COLO668 (cell line): Measurements from ENCODE around the gene NR2C2.

Experiments
- DNase-seq: peaks from one replicate; lab custom pipeline; 2025; ENCODE audit not compliant: unreplicated experiment; lab: John Stamatoyannopoulos, UW

The NR2C2 gene

DNA sequence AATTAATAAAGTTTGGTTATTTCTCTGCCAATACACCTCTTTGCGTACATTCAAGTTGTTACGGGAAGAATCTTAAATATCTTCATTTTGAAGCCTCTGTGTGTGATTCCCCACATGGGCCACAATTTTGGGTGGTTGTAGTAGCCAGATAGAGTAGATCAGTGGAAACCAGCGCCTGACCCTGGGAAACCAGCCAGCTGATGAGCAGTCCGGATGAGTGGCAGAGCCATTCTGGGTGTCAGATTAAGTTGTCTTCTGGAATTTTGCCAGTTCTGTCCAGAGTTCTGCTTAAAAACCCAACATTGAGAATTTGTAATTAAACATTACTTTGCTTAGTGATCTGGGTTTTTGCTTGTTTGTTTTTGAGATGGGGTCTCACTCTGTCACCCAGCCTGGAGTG lies 68.1 kb downstream of the NR2C2 start:
- DNase-seq, result no peak

DNA sequence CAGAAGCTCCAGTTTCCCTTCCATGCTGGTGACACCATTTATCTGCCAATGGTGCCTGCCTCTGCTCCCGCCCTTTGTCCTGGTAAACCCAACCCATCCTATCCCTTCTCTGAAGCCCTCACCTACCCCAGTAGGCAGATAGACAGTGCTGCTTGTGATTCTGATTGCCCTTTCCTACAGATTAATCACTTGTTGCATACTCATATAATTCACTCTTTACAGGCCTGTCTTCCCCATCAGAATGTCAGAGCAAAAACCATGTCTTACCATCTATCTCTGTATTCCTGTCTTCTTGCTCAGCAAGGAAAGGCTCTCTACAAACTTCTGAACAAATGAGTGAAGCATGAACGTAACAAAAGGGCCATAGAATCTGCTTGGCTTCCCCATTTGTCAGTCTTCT lies 69.8 kb downstream of the NR2C2 start:
- DNase-seq, result no peak

DNA sequence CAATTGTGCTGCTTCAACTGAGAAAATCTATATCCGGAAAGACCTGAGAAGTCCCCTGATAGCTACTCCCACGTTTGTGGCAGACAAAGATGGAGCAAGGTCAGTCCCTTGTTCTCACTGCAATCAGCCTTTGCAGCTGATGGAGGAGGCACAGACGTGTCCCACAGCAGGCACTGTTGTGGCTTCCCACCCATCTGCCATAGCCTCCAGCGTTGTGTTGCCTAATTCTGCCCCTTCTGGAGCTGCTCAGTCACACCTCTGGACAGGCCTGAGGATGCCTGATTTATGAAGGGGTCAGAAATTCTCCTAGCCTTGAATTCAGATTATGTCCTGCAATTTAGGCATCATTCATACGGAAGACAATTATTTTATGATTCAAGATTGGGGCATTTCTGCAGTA lies 75.9 kb downstream of the NR2C2 start:
- DNase-seq, result no peak

DNA sequence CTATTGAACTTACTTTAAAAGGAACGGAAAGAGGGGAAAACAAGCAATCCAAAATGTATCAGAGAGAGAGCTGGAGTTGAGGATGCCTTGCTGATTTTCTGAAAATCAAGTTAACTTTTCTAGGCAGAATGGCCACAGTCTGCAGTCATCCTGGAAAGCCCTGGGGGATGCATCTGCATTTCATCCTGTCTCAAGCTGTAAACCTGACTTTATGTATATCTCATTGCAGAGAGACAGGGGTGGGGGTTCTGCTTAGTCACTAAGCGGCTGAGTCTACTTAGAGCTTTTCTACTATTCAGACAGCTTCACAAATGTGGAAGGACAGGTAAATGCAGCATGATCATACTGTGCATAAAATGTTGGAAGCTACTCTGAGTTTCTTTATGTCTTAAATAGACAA lies 76.3 kb downstream of the NR2C2 start:
- no peak for DNase-seq

- no peak for DNase-seq
These were observed 82.2 kb downstream of the NR2C2 start for GRCh38 chr3:15029625-15030024.

DNA sequence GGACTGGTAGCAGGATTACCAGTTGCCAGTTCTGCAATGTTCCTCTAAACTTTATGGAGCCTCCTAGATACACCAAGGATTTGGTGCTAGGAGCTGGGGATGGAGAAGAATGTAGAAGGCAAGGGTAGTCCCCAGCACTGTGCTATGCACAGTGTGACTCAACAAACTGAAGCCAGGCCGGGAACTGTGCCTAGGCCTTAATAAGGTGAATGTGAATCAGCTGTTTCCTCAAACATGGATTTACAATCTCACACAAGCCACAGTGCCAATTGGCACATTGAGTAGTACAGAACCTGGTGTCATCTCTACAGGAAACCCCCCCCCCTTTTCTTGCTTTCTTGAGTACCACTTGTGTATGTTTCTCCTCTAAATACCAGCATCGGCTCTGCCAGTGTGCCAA lies 85.3 kb downstream of the NR2C2 start:
- no peak for DNase-seq

DNA sequence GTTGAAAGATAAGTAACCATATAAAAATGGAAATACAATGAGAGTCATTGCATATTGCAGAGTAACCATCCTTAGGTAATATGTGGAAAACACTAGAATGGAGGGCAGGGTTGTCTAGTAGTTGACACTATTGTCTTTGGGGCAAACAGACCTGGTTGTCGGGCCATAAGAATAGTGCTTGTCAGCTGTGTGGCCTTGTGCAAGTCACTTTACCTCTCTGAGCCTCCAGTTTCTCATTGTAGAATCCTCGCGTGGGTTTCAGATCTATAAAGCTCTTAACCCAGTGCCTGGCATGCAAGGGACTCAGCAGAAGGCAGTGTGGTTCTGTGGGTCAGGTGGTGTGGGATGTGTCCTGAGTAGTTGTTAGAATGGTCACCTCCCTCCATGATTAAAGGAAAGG lies 85.7 kb downstream of the NR2C2 start:
- DNase-seq, result no peak

GRCh38 chr3:15038306-15038705 lies 90.9 kb downstream of the NR2C2 start:
- no peak for DNase-seq

DNA sequence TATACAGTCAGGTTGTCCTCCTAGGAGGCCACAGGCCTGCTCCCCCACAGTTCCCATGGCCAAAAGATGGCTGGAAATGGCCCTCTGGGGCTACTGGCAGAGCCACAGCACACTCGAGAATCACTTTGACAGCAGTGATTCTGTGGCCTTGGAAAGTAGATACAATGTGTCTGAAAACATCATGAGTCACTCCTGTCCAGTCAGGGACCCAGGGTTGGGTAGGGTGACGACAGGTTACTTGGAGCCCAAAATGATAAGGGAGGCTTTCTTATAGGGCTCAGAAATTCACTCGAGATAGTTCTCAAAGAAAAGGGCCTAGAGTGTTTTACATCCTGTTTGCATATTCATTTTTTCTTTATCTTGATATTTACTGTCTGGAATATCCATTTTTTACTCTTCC lies 93.5 kb downstream of the NR2C2 start:
- no peak for DNase-seq

- no peak for DNase-seq
These were observed 94.6 kb downstream of the NR2C2 start for GRCh38 chr3:15041950-15042349.

DNA sequence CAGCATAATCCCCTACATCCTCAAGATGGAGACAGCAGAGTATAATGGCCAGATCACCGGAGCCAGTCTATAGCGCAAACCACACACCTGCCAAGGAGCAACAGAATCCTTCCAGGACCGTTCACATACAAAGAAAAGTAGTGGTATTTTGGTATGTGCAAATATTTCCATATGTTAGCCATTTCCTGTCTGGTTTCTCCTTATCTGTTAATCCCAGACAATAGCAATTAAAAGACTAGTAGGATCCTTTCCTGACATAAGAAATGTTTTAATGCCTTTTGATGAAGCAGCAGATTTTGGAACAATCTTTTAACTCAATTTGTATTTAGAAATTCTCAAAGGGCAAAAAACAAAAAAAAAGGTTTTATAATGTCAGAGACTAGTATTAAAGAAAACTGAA lies 95.6 kb downstream of the NR2C2 start:
- DNase-seq, result no peak

DNA sequence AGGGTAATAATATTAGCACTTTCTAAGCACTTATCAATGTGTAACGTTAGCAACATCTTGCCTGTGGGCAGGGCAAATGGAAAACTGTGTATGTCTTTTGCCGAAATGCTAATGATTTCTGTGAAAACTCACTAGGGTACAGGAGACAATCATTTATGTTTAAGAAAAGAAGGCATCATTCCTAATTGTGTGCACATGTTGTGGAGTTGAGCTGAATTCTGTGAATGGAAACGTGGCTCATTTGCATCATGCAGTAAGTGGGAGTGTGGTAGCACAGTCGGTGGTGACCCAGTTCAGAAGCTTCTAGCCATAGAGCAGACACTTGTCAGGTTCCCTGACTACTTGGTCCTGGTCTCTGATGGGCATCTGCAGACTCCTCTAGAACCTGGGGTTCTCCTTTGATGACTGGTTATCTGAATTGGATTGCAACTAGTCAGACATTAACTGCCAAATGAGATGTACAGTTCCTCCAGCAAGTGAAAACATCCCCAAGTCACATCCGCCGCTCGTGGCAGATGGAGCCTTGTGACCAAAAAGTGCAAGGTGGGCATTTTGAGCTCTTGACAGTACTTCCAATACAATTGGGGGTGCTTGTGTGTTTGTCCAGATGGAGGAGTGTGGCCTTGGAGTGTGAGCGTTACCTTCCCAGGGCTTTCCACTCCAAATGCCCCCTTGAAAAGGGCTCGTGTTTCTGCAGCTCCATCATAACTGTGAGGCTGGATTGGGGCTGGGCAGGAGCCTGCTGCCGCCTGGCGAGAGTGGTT lies 96.2 kb downstream of the NR2C2 start:
- no peak for DNase-seq

- no peak for DNase-seq
These were observed 96.9 kb downstream of the NR2C2 start for GRCh38 chr3:15044326-15044725.

DNA sequence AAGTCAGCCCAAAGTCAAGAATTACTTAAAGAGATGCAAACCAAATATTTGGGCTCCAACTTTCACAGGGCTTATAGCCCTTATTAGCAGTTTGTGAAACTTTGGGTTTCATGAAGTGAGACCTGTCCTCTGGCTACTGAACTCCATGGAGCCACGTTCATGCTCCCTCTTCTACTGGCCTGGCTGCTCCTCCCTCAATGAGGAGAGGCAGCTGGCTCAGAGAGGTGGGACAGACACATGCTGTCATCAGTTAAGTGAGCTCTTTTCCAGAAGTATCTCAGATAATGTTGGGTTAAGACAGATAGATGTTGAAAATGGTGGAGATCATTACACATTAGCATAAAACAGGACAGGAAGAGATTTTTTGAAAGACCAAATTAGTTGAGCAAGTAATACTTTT lies 98.3 kb downstream of the NR2C2 start:
- no peak for DNase-seq

GRCh38 chr3:15049584-15049983 lies 102.2 kb downstream of the NR2C2 start:
- DNase-seq, result no peak

GRCh38 chr3:15050405-15051092 lies 103.2 kb downstream of the NR2C2 start:
- DNase-seq, result no peak

DNA sequence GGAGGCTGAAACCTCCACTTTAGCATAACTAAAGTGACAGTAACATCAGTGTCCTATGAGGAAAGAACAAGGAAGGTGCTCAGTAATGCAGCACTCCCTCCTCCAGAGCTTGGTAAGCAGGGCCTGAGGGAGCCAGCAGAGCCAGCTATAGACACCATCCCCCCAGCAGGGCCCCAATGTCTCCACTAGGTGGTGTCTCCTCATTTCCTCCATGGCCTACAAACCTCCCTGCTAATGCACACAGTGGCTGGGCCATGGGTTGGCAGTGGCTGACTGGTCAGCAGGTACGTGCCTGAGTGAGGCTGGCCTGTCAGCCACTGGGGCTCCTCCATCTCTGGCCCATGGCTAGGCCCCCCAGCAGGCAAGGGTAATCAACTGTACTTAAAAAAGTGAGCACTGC lies 104.1 kb downstream of the NR2C2 start:
- peak; percentile 13 for DNase-seq

GRCh38 chr3:15052335-15053242 lies 105.2 kb downstream of the NR2C2 start:
- DNase-seq, result no peak

- no peak for DNase-seq
These were observed 106.2 kb downstream of the NR2C2 start for GRCh38 chr3:15053541-15053940.

DNA sequence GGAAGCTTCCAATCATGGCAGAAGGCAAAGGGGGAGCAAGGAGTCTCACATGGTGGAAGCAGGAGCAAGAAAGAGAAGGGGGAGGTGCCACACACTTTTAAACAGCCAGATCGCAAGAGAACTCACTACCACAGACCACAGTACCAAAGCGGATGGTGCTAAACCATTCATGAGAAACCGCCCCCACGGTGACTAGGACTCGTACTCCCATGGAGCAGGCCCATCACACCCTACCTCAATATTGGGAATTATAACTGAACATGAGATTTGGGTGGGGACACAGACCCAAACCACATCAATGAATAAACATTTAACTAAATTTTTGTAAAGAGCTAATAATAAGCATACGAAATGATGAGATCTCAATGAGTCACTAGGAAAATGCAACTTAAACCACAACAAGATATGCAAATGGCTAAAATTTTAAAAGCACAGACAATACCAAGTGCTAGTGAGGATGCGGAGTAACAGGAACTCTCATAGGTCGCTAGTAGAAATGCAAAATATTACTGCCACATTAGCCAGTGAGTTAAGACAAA lies 107.7 kb downstream of the NR2C2 start:
- no peak for DNase-seq

- DNase-seq, result no peak
These were observed 109.5 kb downstream of the NR2C2 start for GRCh38 chr3:15056676-15057404.
